ENCODE results near the gene EFCAB3.

GRCh38 chr17:62381561-62381960 is 1.2 kb downstream of the EFCAB3 start:
- TF ChIP-seq, protein P1, sequence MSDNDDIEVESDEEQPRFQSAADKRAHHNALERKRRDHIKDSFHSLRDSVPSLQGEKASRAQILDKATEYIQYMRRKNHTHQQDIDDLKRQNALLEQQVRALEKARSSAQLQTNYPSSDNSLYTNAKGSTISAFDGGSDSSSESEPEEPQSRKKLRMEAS (IDR thresholded peaks at IDR 0.05), result no peak
- TF ChIP-seq POLR2A (IDR thresholded peaks at IDR 0.05; ENCODE audit: borderline replicate concordance, extremely low read depth, insufficient read depth, insufficient read length) (no peak), JUND (IDR thresholded peaks at IDR 0.05) (no peak), RAD21 (IDR thresholded peaks at IDR 0.05; ENCODE audit: low read depth) (no peak), ZNF274 (IDR thresholded peaks at IDR 0.05; ENCODE audit: low read depth, low read length) (no peak), ZBTB33 (IDR thresholded peaks at IDR 0.05; ENCODE audit: extremely low read depth, insufficient replicate concordance, low read length) (no peak), TCF7L2 (IDR thresholded peaks at IDR 0.05; ENCODE audit: borderline replicate concordance, extremely low read depth, insufficient read depth, insufficient read length) (no peak), CTCF (IDR thresholded peaks at IDR 0.05 in 2 of 3, conservative IDR thresholded peaks at IDR 0.05 in 1 of 3; ENCODE audit: borderline replicate concordance in 1 of 3, insufficient read depth in 1 of 3, low read depth in 2 of 3, low read length in 2 of 3) (no peak), ZFX (IDR thresholded peaks at IDR 0.05) (no peak), YY1 (IDR thresholded peaks at IDR 0.05; ENCODE audit: extremely low read depth, insufficient replicate concordance, low read depth, low read length) (no peak), REST (IDR thresholded peaks at IDR 0.05; ENCODE audit: low read depth) (no peak), SIN3A (IDR thresholded peaks at IDR 0.05; ENCODE audit: low read depth) (no peak), FOSL1 (IDR thresholded peaks at IDR 0.05; ENCODE audit: low read depth) (no peak)
